ENCODE data around the gene RNF224. TPM values are rescaled to one million over a fixed set of nuclear protein-coding genes. Genes with fewer than 3 reads are reported as not detected.

RNF224 gene
- total and polyA plus RNA-seq, 2 of the 13 experiments (the other 11 are each of a cell fraction or from before 2014, with no cell fraction given), result 0.09 TPM; not detected in 1

DNA sequence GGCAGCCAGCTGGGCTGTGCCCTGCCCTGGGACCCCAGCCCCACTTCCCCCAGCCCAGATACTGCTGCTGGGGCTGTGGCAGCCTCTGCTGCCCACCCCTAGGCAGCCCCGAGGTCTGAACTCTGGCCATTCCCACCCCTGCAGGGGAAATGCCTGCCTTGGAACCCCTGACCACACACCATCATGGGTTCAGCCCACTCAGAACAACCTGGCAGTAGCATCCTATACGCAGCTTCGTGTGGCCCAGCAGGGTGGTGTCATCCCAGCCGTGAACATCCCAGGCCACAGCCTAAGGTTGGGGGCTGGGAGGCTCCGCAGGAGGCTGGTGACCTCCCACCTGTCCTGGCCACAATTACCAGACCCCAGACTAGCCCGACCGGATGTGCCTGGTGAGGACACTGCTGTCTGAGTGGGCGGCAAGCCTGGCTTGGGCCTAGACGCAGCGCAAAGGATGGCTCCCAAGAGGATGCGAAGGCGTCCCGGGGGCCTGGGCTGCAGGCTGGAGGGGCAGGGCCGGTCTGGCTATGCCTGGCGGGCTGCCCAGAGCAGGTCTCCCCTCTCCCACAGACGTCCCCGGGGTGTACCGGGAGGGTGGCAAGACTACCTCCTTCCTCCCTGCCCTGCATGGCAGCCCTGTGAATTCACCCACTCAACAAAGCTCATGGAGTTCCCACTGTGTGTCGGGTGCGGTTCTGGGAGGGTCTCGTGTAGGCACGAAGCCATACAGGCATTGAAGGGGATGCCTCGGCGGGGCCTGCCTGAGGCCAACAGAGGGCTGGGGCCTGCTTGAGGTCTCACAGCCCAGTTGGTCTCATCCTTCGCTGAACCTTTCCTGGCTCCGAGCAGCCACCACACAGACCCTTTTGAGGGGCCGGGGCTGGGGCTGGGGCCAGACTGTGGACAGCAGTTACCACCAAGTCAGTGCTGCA lies 1.9 kb downstream of the RNF224 start (continued):
- TF ChIP-seq, protein P1, sequence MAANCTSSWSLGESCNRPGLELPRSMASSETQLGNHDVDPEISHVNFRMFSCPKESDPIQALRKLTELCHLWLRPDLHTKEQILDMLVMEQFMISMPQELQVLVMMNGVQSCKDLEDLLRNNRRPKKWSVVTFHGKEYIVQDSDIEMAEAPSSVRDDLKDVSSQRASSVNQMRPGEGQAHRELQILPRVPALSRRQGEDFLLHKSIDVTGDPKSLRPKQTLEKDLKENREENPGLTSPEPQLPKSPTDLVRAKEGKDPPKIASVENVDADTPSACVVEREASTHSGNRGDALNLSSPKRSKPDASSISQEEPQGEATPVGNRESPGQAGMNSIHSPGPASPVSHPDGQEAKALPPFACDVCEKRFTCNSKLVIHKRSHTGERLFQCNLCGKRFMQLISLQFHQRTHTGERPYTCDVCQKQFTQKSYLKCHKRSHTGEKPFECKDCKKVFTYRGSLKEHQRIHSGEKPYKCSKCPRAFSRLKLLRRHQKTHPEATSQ (CRISPR knock-in tag; IDR thresholded peaks at IDR 0.05; ENCODE audit: borderline replicate concordance), result no peak
- TF ChIP-seq ZNF567 (CRISPR knock-in tag; IDR thresholded peaks at IDR 0.05; ENCODE audit: borderline replicate concordance) (no peak), CEBPB (IDR thresholded peaks at IDR 0.05; ENCODE audit: borderline replicate concordance, low read depth, low read length) (no peak), KMT2B (CRISPR knock-in tag; IDR thresholded peaks at IDR 0.05) (no peak), ZFY (CRISPR knock-in tag; IDR thresholded peaks at IDR 0.05) (peak; percentile 70; the same call in 1 of the 2 replicates), EED (CRISPR knock-in tag; IDR thresholded peaks at IDR 0.05) (0 out of 2 replicates have a peak, but pooled peaks have one; percentile 34), HOXD1 (CRISPR knock-in tag; IDR thresholded peaks at IDR 0.05) (0 out of 2 replicates have a peak, but pooled peaks have one; percentile 24), ZSCAN30 (CRISPR knock-in tag; IDR thresholded peaks at IDR 0.05) (no peak), ZNF484 (CRISPR knock-in tag; IDR thresholded peaks at IDR 0.05; ENCODE audit: borderline replicate concordance, low read depth) (no peak), WIZ (CRISPR knock-in tag; IDR thresholded peaks at IDR 0.05) (no peak)
- TF ChIP-seq, protein P2, sequence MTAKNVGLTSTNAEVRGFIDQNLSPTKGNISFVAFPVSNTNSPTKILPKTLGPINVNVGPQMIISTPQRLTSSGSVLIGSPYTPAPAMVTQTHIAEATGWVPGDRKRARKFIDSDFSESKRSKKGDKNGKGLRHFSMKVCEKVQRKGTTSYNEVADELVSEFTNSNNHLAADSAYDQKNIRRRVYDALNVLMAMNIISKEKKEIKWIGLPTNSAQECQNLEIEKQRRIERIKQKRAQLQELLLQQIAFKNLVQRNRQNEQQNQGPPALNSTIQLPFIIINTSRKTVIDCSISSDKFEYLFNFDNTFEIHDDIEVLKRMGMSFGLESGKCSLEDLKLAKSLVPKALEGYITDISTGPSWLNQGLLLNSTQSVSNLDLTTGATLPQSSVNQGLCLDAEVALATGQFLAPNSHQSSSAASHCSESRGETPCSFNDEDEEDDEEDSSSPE (CRISPR knock-in tag; IDR thresholded peaks at IDR 0.05), result no peak
- TF ChIP-seq, protein P3, sequence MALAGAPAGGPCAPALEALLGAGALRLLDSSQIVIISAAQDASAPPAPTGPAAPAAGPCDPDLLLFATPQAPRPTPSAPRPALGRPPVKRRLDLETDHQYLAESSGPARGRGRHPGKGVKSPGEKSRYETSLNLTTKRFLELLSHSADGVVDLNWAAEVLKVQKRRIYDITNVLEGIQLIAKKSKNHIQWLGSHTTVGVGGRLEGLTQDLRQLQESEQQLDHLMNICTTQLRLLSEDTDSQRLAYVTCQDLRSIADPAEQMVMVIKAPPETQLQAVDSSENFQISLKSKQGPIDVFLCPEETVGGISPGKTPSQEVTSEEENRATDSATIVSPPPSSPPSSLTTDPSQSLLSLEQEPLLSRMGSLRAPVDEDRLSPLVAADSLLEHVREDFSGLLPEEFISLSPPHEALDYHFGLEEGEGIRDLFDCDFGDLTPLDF (CRISPR knock-in tag; IDR thresholded peaks at IDR 0.05), result no peak
- TF ChIP-seq, protein P4, sequence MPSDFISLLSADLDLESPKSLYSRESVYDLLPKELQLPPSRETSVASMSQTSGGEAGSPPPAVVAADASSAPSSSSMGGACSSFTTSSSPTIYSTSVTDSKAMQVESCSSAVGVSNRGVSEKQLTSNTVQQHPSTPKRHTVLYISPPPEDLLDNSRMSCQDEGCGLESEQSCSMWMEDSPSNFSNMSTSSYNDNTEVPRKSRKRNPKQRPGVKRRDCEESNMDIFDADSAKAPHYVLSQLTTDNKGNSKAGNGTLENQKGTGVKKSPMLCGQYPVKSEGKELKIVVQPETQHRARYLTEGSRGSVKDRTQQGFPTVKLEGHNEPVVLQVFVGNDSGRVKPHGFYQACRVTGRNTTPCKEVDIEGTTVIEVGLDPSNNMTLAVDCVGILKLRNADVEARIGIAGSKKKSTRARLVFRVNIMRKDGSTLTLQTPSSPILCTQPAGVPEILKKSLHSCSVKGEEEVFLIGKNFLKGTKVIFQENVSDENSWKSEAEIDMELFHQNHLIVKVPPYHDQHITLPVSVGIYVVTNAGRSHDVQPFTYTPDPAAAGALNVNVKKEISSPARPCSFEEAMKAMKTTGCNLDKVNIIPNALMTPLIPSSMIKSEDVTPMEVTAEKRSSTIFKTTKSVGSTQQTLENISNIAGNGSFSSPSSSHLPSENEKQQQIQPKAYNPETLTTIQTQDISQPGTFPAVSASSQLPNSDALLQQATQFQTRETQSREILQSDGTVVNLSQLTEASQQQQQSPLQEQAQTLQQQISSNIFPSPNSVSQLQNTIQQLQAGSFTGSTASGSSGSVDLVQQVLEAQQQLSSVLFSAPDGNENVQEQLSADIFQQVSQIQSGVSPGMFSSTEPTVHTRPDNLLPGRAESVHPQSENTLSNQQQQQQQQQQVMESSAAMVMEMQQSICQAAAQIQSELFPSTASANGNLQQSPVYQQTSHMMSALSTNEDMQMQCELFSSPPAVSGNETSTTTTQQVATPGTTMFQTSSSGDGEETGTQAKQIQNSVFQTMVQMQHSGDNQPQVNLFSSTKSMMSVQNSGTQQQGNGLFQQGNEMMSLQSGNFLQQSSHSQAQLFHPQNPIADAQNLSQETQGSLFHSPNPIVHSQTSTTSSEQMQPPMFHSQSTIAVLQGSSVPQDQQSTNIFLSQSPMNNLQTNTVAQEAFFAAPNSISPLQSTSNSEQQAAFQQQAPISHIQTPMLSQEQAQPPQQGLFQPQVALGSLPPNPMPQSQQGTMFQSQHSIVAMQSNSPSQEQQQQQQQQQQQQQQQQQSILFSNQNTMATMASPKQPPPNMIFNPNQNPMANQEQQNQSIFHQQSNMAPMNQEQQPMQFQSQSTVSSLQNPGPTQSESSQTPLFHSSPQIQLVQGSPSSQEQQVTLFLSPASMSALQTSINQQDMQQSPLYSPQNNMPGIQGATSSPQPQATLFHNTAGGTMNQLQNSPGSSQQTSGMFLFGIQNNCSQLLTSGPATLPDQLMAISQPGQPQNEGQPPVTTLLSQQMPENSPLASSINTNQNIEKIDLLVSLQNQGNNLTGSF (CRISPR knock-in tag; IDR thresholded peaks at IDR 0.05), result 0 out of 2 replicates have a peak, but pooled peaks have one; percentile 18
- TF ChIP-seq, protein P5, sequence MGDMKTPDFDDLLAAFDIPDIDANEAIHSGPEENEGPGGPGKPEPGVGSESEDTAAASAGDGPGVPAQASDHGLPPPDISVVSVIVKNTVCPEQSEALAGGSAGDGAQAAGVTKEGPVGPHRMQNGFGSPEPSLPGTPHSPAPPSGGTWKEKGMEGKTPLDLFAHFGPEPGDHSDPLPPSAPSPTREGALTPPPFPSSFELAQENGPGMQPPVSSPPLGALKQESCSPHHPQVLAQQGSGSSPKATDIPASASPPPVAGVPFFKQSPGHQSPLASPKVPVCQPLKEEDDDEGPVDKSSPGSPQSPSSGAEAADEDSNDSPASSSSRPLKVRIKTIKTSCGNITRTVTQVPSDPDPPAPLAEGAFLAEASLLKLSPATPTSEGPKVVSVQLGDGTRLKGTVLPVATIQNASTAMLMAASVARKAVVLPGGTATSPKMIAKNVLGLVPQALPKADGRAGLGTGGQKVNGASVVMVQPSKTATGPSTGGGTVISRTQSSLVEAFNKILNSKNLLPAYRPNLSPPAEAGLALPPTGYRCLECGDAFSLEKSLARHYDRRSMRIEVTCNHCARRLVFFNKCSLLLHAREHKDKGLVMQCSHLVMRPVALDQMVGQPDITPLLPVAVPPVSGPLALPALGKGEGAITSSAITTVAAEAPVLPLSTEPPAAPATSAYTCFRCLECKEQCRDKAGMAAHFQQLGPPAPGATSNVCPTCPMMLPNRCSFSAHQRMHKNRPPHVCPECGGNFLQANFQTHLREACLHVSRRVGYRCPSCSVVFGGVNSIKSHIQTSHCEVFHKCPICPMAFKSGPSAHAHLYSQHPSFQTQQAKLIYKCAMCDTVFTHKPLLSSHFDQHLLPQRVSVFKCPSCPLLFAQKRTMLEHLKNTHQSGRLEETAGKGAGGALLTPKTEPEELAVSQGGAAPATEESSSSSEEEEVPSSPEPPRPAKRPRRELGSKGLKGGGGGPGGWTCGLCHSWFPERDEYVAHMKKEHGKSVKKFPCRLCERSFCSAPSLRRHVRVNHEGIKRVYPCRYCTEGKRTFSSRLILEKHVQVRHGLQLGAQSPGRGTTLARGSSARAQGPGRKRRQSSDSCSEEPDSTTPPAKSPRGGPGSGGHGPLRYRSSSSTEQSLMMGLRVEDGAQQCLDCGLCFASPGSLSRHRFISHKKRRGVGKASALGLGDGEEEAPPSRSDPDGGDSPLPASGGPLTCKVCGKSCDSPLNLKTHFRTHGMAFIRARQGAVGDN (CRISPR knock-in tag; IDR thresholded peaks at IDR 0.05), result peak; percentile 64
